HG02798 (cell line): ENCODE data around the gene OR10T2.
"Not testable (repeated sequence)": the region's sequence is repeated elsewhere in the genome, so short reads cannot be mapped to it uniquely, and the experiment has no call there.

Experiments
- ATAC-seq: cut with Tn5 transposase; IDR thresholded peaks from one replicate; pipeline ENCODE4 v1.9.1; 2021; ENCODE audit warnings: mild to moderate bottlenecking; ENCODE audit not compliant: unreplicated experiment, poor library complexity

The OR10T2 gene

DNA sequence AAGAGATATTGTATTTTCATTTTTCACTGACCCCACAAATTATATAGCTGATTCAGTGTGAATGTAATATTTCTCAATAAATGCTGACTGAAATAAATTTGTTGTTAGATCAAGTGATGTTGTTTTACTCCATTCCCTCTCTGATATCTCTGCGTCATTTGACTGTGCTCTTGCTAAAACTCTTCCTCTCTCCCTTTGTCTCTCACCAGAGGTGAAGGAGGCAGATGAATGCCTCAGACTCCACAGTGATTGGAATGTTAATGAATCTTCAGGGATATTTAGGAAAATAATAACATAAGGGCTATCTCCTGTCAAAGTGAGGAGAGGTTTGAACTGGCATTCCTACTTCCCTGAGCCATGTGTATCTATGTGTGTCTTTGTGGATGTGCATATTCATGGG is 41.8 kb downstream of the OR10T2 start:
- ATAC-seq, result no peak

DNA sequence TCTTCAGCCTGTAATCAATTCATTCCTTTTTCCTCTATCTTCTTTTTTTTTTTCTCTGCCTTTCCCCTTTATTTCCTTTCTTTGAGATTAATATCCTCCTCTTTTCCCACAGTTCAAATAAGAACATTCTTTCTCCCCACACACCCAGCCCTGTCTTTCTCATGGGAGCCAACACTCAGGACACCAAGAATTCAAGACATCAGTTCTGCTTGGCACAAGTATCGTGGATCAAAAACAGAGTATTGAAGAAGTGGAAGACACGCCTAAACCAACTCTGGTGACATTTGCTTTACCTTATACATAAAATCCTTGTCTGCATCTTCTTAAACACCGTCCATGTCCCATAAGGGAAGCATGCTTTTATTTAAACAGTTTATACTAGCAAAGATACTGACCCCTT is 42.6 kb downstream of the OR10T2 start:
- no peak for ATAC-seq

DNA sequence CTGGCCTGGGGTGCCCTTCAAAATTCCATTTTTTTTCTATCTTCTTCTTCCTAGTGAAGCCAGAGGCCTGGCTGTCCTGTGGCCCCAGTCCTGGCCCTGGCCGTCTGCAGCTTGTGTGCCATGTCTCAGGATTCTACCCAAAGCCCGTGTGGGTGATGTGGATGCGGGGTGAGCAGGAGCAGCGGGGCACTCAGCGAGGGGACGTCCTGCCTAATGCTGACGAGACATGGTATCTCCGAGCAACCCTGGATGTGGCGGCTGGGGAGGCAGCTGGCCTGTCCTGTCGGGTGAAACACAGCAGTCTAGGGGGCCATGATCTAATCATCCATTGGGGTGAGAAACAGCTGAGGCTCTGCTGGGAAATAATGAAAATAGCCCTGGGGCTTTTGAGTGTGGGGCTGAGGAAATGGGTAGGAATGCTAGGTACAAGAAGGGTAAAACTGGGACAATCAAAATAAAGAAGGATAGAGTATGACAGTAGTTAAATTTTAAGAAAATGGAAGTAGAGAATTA is 43.4 kb downstream of the OR10T2 start:
- no peak for ATAC-seq

GRCh38 chr1:158354255-158354654 is 45.0 kb downstream of the OR10T2 start:
- no peak for ATAC-seq

GRCh38 chr1:158353303-158354075 is 45.8 kb downstream of the OR10T2 start, which contains the start of gene CD1E:
CD1E (plus strand) TSS chr1:158353894; CDS start chr1:158353989, 95 bp downstream.
- ATAC-seq, result peak; percentile 51

DNA sequence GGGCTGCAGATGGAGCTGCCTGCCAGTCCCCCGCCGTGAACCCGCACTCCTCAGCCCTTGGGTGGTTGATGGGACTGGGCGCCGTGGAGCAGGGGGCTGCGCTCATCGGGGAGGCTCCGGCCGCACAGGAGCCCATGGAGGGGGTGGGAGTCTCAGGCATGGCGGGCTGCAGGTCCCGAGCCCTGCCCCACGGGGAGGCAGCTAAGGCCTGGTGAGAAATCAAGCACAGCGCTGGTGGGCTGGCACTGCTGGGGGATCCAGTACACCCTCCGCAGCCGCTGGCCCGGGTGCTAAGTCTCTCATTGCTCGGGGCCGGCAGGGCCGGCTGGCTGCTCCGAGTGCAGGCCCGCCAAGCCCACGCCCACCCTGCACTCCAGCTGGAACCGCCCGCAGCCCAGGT is 50.3 kb downstream of the OR10T2 start:
- not testable (repeated sequence) for ATAC-seq
